HG02943 (cell line): ENCODE measurements around the gene LRRC7.
"Not testable (repeated sequence)": the region's sequence is repeated elsewhere in the genome, so short reads cannot be mapped to it uniquely, and the experiment has no call there.

Experiments
- ATAC-seq: cut with Tn5 transposase; IDR thresholded peaks from one replicate; pipeline ENCODE4 v1.9.1; 2021; ENCODE audit warnings: mild to moderate bottlenecking, low read depth, moderate library complexity; ENCODE audit not compliant: unreplicated experiment

The LRRC7 gene

DNA sequence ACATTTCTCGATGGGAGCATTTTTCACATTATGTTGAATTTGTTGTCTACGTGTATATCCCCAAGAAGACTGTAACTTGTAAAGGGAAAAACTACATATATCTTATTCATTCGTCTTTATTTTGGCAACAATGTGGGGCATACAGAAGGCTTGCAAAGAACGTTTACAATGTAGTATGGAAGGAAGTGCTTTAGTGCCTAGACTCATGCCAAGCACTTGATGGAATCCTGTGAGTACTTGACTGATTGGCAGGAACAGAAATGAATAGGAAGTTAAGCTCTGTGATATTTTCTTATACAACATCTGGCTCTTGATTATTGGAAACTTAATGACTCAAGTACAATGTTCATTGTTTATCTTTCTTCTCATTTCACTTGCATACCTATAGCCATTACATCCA is 284.4 kb downstream of the LRRC7 start:
- ATAC-seq, result no peak

DNA sequence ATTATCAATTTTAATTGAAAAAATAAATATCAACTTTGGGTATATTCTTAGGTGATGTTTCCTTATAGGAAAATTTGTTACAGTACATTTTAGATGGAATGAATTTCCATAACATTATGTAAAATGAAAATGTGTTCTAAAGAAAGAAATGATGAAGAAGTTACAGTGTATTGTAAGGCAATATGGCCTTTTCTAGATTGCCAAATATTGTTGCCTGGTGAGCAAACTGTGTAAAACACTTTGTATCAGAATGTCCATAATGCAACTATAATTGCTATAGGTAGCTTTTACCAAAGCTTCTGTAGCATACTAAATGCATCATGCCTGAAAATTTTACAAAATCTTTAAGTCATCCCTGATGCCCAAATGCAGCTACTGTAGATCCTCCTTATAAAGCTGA is 285.0 kb downstream of the LRRC7 start:
- no peak for ATAC-seq

DNA sequence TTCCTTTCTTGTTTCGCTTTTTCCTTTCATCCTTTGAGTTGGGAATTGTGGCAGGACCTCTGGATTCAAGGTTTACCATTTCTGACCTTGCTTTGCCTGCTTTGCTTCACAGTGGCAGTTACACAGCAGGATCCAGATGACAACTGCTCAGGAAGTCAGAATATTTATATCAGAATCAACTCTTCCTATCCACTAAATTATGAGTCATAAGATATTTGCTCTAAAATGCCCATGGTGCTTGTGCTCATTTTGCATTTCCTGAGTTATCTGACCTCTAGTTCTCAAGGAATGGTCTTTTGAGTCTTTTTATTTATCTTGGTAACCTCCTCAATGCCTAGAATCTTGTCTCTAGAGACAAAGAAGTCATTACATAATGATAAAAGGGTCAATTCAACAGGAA is 290.8 kb downstream of the LRRC7 start:
- no peak for ATAC-seq

DNA sequence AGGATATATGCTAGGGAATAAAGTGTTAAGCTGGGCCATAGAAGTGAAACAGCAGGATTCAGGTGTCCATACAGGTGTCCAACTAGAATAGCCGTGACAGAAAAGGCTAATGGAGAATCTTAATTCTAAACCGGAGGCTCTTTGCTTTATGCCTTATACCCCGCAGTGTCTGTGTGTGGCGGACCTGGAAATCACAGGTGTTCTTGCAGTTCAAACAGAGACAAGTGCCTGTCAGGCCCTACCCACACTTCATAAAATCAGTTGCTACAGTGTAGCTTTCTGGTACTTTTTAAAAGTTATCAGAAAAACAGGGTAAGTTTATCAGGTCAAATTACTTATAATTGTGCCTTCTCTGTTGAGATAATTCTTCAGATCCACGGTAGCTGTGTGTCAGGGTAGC is 293.9 kb downstream of the LRRC7 start:
- no peak for ATAC-seq

DNA sequence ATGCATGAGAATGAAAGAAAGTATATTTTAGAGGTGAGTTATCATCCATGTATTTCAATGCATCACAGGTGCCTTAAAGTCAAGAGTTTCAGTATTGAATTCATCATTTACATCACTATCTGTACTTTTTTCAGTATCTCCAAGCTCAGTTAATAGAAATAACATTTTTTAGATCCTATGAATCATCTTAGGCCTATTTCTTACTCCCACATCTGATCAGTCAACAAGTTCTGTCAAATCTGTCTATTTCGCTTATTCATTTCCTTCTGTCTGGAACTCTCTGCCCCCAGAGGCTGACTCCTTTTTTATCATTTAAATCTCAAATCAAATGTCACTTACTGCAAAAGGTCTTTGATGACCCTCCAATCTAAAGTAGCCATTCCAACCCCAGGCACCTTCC is 295.2 kb downstream of the LRRC7 start:
- ATAC-seq, result no peak

DNA sequence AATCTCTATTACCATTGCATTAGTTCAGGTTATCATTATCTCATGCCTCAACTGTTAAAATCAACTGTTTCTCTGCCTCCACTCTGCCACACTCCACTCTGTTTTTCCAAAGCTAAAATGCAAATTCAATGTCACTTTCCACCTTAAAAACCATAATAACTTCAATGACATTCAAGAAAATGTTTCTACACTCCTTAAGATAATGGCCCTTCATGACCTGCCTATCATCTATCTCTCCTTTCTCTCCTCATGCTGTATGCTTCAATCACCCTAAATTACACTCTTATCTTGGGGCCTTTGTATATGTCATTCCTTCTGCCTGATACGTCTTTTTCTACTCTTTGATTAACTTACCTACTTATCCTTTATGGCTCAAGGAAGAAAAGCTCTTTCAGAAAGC is 296.0 kb downstream of the LRRC7 start:
- ATAC-seq, result no peak

GRCh38 chr1:69871412-69871811 is 303.7 kb downstream of the LRRC7 start:
- no peak for ATAC-seq

DNA sequence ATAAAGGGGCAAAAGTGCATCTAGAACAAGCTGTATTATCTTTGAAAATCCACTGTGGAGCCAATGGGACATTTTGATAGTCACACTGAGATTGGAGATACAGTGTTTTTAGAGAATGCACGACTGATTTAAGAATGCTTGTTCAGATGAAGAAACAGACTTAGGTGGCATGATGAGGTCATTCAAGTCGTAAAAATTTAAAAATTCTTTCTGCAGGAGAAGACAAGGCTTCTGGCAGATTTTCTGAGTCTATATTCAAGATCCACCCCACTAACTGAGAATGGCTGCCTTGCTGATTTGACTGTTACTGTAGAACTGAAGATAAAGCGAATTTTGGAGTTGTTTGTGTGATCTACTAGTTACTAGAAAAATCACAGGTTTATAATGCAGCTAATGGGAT is 310.6 kb downstream of the LRRC7 start:
- ATAC-seq, result no peak

GRCh38 chr1:69888016-69888415 is 320.3 kb downstream of the LRRC7 start:
- ATAC-seq, result not testable (repeated sequence)

GRCh38 chr1:69888657-69889056 is 320.9 kb downstream of the LRRC7 start:
- no peak for ATAC-seq

DNA sequence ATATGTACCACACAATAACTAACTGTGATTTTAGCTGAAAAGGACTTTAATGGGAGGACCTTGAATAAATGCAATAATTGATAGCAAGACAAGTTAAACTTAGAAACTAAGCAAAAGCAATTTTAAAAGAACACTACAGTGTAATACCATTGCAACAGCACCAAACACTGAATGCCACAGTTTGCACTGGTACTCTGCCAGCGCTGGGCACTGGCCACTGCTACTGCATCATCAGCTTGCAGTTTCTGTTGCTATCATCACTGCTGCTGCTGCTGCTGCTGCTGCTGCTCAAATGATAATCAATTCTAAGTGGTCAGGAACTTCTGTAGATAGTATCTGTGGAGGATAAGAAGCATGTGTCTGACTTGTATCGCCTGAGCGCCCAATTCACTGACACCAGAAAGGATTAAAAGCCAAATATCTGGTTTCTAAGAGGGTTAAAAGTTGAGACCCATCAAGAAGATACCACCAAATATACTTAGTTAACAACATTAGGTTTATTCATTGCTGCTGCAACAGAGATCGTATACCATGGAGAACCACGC is 330.8 kb downstream of the LRRC7 start:
- no peak for ATAC-seq

DNA sequence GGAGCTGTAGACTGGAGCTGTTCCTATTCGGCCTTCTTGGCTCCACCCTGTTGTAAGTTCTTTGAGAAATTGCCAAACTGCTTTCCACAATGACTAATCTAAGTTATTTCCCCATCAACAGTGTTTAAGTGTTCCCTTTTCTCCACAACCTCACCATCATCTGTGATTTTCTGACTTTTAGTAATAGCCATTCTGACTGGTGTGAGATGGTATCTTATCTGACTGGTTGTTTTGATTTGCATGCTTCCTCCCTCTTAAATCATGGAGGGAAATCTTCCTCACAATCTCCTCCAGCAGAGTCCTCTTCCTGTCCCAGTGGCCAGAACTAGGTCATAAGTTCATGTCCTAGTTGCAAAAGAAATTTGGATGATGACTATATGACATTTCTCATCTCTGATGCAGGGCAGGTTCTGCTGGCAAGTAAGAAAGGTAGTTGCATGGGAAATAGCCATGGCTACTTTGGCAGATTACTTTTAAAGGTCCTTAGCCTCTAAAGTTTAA is 343.6 kb downstream of the LRRC7 start:
- ATAC-seq, result no peak

- ATAC-seq, result no peak
Measured at GRCh38 chr1:69913977-69914376, 346.3 kb downstream of the LRRC7 start.

- no peak for ATAC-seq
Measured at GRCh38 chr1:69914976-69915765, 347.4 kb downstream of the LRRC7 start.

- ATAC-seq, result no peak
Measured at GRCh38 chr1:69919129-69919921, 351.6 kb downstream of the LRRC7 start.

DNA sequence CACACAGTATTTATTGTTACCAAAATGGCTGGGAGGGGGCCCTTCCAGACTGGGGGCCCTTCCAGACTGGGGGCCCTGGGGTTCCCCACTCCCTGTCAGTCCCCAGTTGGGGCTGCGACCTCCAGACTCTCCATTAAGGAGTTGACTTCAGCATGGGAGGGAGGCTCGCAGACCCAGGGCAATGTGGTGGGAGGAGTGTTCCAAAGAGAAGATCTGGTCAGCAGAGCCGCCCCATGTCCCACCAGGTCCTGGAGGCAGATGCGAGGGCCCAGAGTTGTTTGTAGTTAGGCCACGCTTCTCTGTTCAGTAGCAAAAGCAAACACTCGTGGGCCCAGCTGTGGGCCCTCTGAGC is 352.2 kb downstream of the LRRC7 start:
- ATAC-seq, result no peak

- ATAC-seq, result no peak
Measured at GRCh38 chr1:69920426-69920825, 352.7 kb downstream of the LRRC7 start.

GRCh38 chr1:69921486-69921885 is 353.8 kb downstream of the LRRC7 start:
- ATAC-seq, result no peak

DNA sequence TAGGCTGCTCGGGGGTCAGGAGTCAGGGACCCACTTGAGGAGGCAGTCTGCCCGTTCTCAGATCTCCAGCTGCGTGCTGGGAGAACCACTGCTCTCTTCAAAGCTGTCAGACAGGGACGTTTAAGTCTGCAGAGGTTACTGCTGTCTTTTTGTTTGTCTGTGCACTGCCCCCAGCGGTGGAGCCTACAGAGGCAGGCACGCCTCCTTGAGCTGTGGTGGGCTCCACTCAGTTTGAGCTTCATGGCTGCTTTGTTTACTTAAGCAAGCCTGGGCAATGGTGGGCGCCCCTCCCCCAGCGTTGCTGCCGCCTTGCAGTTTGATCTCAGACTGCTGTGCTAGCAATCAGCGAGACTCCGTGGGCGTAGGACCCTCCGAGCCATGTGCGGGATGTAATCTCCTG is 360.5 kb downstream of the LRRC7 start:
- ATAC-seq, result not testable (repeated sequence)

DNA sequence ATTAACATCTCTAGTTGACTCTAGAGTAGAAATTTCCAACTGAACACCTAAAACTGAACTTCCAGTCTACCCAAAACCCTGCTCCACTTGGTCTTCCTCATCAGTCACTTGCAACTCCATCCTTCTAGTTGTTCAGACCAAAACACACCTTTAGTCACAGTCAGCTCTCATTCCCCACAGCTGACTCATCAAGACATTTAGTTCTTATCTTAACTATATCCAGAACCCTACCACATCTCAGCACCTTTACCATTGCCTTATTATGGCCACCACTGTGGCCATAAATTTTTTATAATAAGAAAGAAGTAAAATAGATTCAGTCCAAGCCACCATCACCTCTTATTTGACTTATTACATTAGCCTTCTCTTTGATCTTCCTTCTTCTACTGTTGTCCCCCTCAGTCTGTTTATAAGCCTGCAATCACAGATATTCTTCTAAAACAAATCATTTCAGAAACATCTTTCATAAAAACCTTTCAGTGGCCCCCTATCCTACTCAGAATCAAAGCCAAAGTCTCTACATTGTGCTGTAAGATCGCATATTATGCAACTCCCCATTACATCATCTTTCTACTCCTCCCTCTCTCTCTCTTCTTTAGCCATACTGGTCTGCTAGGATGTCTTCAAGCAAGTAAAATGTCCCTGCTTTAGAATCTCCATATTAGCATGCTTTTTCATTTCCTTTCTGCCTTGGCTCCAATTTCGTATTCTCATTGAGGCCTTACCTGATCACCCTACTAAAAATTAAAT is 361.8 kb downstream of the LRRC7 start:
- ATAC-seq, result no peak

GRCh38 chr1:69930396-69930795 is 362.7 kb downstream of the LRRC7 start:
- ATAC-seq, result no peak
